HG03135 (cell line): ENCODE measurements around the gene CAPN12.

Source experiments
- ATAC-seq: cut with Tn5 transposase; IDR thresholded peaks from one replicate; pipeline ENCODE4 v1.9.1; 2021; ENCODE audit warnings: mild to moderate bottlenecking, moderate library complexity; ENCODE audit not compliant: unreplicated experiment

The CAPN12 gene

DNA sequence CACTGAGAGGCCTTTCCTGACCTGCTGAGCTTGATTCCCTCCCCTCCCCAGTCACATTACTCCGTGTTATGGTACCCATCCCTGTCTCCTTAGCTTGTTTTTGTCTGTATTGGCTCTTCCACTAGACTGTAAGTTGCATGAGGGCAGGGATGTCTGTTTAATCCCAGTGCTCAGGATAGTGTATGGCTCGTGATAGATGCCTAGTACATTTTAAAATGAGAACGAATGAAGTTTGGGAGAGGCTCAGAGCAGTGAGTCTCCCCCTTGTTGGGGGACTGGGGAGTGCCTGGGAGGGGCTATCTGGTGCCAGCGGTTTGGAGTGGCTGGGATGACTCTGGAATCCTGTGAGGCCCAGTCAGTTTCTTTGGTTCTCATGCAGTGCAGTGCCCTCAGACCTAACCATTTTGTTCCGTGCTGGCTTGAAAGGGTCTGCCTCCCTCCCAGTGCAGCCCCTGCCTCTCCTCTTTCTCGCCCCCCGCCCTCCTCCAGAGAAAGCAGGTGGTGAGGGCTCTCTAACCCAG, 61.3 kb downstream of the CAPN12 start:
- no peak for ATAC-seq

DNA sequence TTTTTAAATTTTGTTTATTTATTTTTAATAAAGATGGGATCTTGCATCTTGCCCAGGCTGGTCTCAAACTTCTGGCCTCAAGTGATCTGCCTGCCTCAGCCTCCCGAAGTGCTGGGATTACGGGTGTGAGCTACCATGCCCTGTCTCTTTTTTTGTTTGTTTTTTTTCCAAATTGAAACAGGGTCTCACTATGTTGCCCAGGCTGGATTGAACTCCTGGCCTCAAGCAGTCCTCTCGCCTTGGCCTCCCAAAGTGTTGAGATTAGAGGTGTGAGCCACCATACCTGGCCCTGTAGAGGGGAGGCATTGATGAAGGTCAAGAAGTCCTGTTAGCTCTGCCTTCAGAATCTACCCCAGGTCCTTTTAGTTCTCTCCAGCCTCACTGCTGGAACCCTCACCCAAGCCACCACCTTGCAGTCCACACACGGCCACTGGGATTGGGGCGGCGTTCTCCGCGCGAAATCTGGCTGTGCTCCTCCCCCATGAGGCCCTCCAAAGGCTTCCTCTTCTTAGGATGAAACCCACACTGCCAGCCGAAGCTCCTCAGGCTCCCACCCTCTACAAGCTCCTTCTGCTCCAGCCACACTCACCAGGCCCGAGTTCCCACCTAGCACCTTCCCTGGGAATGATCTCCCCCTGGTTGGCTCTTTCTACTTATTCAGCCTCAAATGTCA, 61.9 kb downstream of the CAPN12 start:
- ATAC-seq, result no peak
